GM23338 (cell line): ENCODE measurements around the gene KCND2. TPM values are rescaled to one million over a fixed set of nuclear protein-coding genes. Genes with fewer than 3 reads are reported as not detected.

Experiments used
- ATAC-seq: fragments of 200-7000 bp; cut with Tn5 transposase; 3 replicates; pipeline ENCODE4 v1.9.1; 2020
- DNase-seq: peaks from one replicate; pipeline ENCODE4 v3.0.0-alpha.2; 2015; ENCODE audit warnings: low spot score
- H2AFZ ChIP-seq: fragments of 200-600 bp; sonication (generic); 2 replicates; pipeline ENCODE4 v1.8.0; 2016; ENCODE audit warnings: antibody characterized with exemption, mild to moderate bottlenecking, moderate library complexity
- H3F3A ChIP-seq: fragments of 200-600 bp; sonication (generic); replicated peaks from 2 replicates; pipeline ENCODE4 v1.8.0; 2017; ENCODE audit warnings: antibody characterized with exemption, mixed run types, low read depth
- H3K27ac ChIP-seq: fragments of 200-600 bp; sonication (generic); 2 replicates; pipeline ENCODE4 v1.6.1; 2016; ENCODE audit warnings: low read depth
- H3K27me3 ChIP-seq: fragments of 200-600 bp; sonication (generic); 2 replicates; pipeline ENCODE4 v1.8.0; 2016; ENCODE audit warnings: mild to moderate bottlenecking, mixed run types, moderate library complexity; ENCODE audit not compliant: insufficient read depth
- H3K36me3 ChIP-seq: fragments of 200-600 bp; sonication (generic); 2 replicates; pipeline ENCODE4 v1.8.0; 2016; ENCODE audit warnings: mild to moderate bottlenecking; ENCODE audit not compliant: insufficient read depth
- H3K4me1 ChIP-seq: fragments of 200-600 bp; sonication (generic); 2 replicates; pipeline ENCODE4 v1.8.0; 2016; ENCODE audit warnings: mild to moderate bottlenecking, moderate library complexity; ENCODE audit not compliant: insufficient read depth
- H3K4me2 ChIP-seq: fragments of 200-600 bp; sonication (generic); 2 replicates; pipeline ENCODE4 v1.7.1; 2017; ENCODE audit warnings: mixed run types
- H3K4me3 ChIP-seq: fragments of 200-600 bp; sonication (generic); 2 replicates; pipeline ENCODE4 v1.6.1; 2016; ENCODE audit warnings: mixed run types
- H3K79me2 ChIP-seq: fragments of 200-600 bp; sonication (generic); replicated peaks from 2 replicates; pipeline ENCODE4 v1.8.0; 2017; ENCODE audit warnings: mild to moderate bottlenecking; ENCODE audit not compliant: insufficient read depth
- H3K9me2 ChIP-seq: fragments of 200-600 bp; sonication (generic); 2 replicates; pipeline ENCODE4 v1.8.0; 2017; ENCODE audit not compliant: insufficient read depth
- H4K20me1 ChIP-seq: fragments of 200-600 bp; sonication (generic); replicated peaks from 2 replicates; pipeline ENCODE4 v1.8.0; 2017; ENCODE audit warnings: mild to moderate bottlenecking; ENCODE audit not compliant: insufficient read depth
- H3K27ac Mint-ChIP-seq: 2 replicates; pipeline ENCODE4 v1.8.0; 2020; ENCODE audit warnings: inconsistent platforms, mild to moderate bottlenecking, moderate library complexity, mixed read lengths
- H3K27me3 Mint-ChIP-seq: 3 replicates; pipeline ENCODE4 v1.8.0; 2022; ENCODE audit warnings: low read depth, mild to moderate bottlenecking, moderate library complexity, mixed read lengths, inconsistent platforms; ENCODE audit not compliant: insufficient read depth, poor library complexity
- H3K36me3 Mint-ChIP-seq: 3 replicates; pipeline ENCODE4 v1.8.0; 2021; ENCODE audit warnings: low read depth, mild to moderate bottlenecking, inconsistent platforms, moderate library complexity, mixed read lengths
- H3K4me1 Mint-ChIP-seq: 3 replicates; pipeline ENCODE4 v1.8.0; 2020; ENCODE audit warnings: mild to moderate bottlenecking, inconsistent platforms, mixed read lengths
- H3K4me3 Mint-ChIP-seq: 3 replicates; pipeline ENCODE4 v1.8.0; 2021; ENCODE audit warnings: moderate library complexity, mild to moderate bottlenecking, inconsistent platforms, mixed read lengths
- H3K9me3 Mint-ChIP-seq: 3 replicates; pipeline ENCODE4 v1.8.0; 2020; ENCODE audit warnings: moderate library complexity, mild to moderate bottlenecking, inconsistent platforms, mixed read lengths
- CREB1 ChIP-seq: fragments of 250-450 bp; sonication (Bioruptor Pico); IDR thresholded peaks from 2 replicates; pipeline ENCODE4 v1.5.0; 2020; ENCODE audit warnings: low read depth, mild to moderate bottlenecking, moderate library complexity
- CTCF ChIP-seq, 2 experiments: fragments of 200-600 bp in 1 of 2; sonication (generic) in 1 of 2; conservative IDR thresholded peaks; 2 replicates each; pipeline versions ENCODE4 v1.5.1 to v1.6.1; 2016 to 2017; ENCODE audit warnings: antibody characterized with exemption in 2 of 2, low read depth in 2 of 2, mild to moderate bottlenecking in 2 of 2, moderate library complexity in 1 of 2
- ETS1 ChIP-seq: IDR thresholded peaks from 2 replicates; pipeline ENCODE4 v1.6.1; 2016; ENCODE audit warnings: antibody characterized with exemption
- EZH2 ChIP-seq: fragments of 200-600 bp; sonication (generic); IDR thresholded peaks from one replicate; pipeline ENCODE4 v1.8.0; 2017; ENCODE audit warnings: antibody characterized with exemption, mild to moderate bottlenecking, low read depth; ENCODE audit not compliant: unreplicated experiment
- EZH2phosphoT487 ChIP-seq: fragments of 200-600 bp; sonication (generic); IDR thresholded peaks from one replicate; pipeline ENCODE4 v1.8.1; 2018; ENCODE audit warnings: antibody characterized with exemption; ENCODE audit not compliant: unreplicated experiment
- JUNB ChIP-seq: IDR thresholded peaks from one replicate; pipeline ENCODE4 v1.6.1; 2016; ENCODE audit warnings: antibody characterized with exemption; ENCODE audit not compliant: unreplicated experiment
- NANOG ChIP-seq: IDR thresholded peaks from 2 replicates; pipeline ENCODE4 v1.6.1; 2016; ENCODE audit warnings: antibody characterized with exemption, borderline replicate concordance
- POLR2AphosphoS5 ChIP-seq: IDR thresholded peaks from 2 replicates; pipeline ENCODE4 v1.6.1; 2016; ENCODE audit warnings: antibody characterized with exemption, low read depth
- REST ChIP-seq: IDR thresholded peaks from one replicate; pipeline ENCODE4 v1.6.1; 2018; ENCODE audit warnings: antibody characterized with exemption; ENCODE audit not compliant: unreplicated experiment
- STAT1 ChIP-seq: IDR thresholded peaks from one replicate; pipeline ENCODE4 v1.6.1; 2016; ENCODE audit warnings: antibody characterized with exemption; ENCODE audit not compliant: unreplicated experiment
- ZNF114 ChIP-seq: fragments of 250-450 bp; sonication (Bioruptor Pico); IDR thresholded peaks from 2 replicates; pipeline ENCODE4 v1.5.0; 2020; ENCODE audit warnings: mild to moderate bottlenecking, moderate library complexity
- ZNF331 ChIP-seq: fragments of 250-450 bp; sonication (Bioruptor Pico); IDR thresholded peaks from 2 replicates; pipeline ENCODE4 v1.5.0; 2020; ENCODE audit warnings: low read depth, mild to moderate bottlenecking, moderate library complexity
- ZNF462 ChIP-seq: fragments of 250-450 bp; sonication (Bioruptor Pico); IDR thresholded peaks from 2 replicates; pipeline ENCODE4 v1.5.0; 2020; ENCODE audit warnings: mild to moderate bottlenecking, moderate library complexity
- polyA plus RNA-seq: library from polyadenylated mRNA; unstranded; fragments of >200 nt; fragmentation: Nextera tagmentation; extraction: Ambion mirVana; gene quantifications from 2 replicates; pipeline ENCODE4 v1.2.1, GENCODE V29; 2016
- total RNA-seq: library from RNA; depleted of rRNA; stranded (reverse); fragments of >200 nt; shearing (Covaris generic); gene quantifications from 2 replicates; pipeline ENCODE4 v1.2.3, GENCODE V29; 2014

KCND2 gene
- total and polyA plus RNA-seq, 2 experiments from 2014 or later: 7.1 to 15.6 TPM

- no peaks in the 10 kb centered on the region for H3K79me2 ChIP-seq
- H3K27ac Mint-ChIP-seq: no peak overlapping the region; the same call in 1 of the 2 replicates
- no peaks in the 10 kb centered on the region for H3K36me3 ChIP-seq
- peaks cover 10% of the 10 kb centered on the region; the same call in 1 of the 3 replicates for H3K4me1 Mint-ChIP-seq
- H3K9me3 Mint-ChIP-seq: 0 out of 3 replicates have a peak, but pooled peaks cover 4% of the 10 kb centered on the region
- ATAC-seq (no peak), DNase-seq (no peak)
- H4K20me1 ChIP-seq: no peaks in the 10 kb centered on the region
- no peak overlapping the region for H2AFZ ChIP-seq
- no peaks in the 10 kb centered on the region; the same call in 1 of the 2 replicates for H3K9me2 ChIP-seq
- no peak overlapping the region for H3K4me3 Mint-ChIP-seq
- no peak overlapping the region for H3K4me2 ChIP-seq
- no peak overlapping the region for H3K4me3 ChIP-seq
- TF ChIP-seq ZNF331 (CRISPR knock-in tag) (no peak), ZNF114 (CRISPR knock-in tag) (no peak), REST (no peak), NANOG (no peak), STAT1 (no peak), CREB1 (CRISPR knock-in tag) (no peak), CTCF (conservative IDR thresholded peaks at IDR 0.05; ENCODE audit: low read depth in 2 of 2) (no peak), EZH2phosphoT487 (no peak), JUNB (no peak), EZH2 (no peak), ETS1 (no peak), POLR2AphosphoS5 (no peak), ZNF462 (no peak)
- H3K4me1 ChIP-seq: no peaks in the 10 kb centered on the region
- no peaks in the 10 kb centered on the region for H3F3A ChIP-seq
- no peak overlapping the region for H3K27ac ChIP-seq
- peaks cover 7% of the 10 kb centered on the region; the same call in 2 of the 3 replicates for H3K36me3 Mint-ChIP-seq
- no peaks in the 10 kb centered on the region for H3K27me3 Mint-ChIP-seq
- no peaks in the 10 kb centered on the region for H3K27me3 ChIP-seq
Measured at GRCh38 chr7:120395526-120396019, 122.6 kb downstream of the KCND2 start.
